ENCODE results near the gene SLC9A3.

SLC9A3 gene

DNA sequence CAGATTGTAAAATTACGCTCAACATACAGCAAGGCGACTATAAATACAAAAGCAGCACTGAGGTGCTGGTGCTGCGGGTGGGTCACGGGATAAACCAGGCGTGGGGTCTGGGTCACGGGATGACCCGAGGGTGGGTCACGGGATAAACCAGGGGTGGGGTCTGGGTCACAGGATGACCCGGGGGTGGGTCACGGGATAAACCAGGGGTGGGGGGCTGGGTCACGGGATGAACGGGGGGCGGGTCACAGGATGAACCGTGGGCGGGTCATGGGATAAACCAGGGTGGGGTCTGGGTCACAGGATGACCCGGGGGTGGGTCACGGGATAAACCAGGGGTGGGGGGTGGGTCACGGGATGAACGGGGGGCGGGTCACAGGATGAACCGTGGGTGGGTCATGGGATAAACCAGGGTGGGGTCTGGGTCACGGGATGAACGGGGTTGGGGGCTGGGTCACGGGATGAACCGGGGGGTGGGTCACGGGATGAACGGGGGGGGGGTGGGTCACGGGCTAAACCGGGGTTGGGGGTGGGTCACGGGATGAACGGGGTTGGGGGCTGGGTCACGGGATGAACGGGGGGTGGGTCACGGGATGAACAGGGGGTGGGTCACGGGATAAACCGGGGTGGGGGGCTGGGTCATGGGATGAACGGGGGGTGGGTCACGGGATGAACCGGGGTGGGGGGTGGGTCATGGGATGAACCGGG lies 30.2 kb upstream of the SLC9A3 start:
- DNase-seq, result no peak

DNA sequence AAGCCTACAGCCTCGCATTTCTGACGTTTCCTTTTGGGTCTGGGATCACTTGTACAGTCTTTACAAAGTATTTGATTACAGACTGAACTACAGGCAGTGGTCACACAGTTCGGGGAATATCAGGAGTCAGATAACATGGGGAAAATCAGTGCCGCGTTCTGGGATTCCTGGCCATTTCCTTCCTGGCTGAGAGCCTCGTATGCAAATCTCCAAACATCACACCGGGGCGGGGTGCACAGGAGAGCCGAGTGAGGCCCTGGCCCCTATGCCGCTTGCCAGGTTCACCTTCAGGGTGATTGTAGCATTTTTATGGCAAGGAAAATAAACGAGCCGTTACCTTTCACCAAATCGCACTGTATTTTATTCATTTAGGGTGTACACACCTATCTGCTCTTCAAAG lies 29.6 kb upstream of the SLC9A3 start:
- DNase-seq, result no peak

DNA sequence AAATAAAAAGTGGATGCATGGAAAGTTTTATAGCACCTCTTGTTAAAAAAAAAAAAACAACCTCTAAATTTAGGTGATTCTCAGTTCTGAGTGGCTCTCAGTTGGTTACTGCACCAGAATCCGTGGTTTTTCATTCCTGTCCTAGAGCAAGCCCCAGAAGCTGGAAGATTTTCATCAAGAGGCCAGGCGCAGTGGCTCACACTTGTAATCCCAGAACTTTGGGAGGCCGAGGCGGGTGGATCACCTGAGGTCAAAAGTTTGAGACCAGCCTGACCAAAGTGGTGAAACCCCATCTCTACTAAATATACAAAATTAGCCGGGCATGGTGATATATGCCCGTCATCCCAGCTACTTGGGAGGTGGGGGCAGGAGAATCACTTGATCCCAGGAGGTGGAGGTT lies 27.2 kb upstream of the SLC9A3 start:
- DNase-seq, result no peak

DNA sequence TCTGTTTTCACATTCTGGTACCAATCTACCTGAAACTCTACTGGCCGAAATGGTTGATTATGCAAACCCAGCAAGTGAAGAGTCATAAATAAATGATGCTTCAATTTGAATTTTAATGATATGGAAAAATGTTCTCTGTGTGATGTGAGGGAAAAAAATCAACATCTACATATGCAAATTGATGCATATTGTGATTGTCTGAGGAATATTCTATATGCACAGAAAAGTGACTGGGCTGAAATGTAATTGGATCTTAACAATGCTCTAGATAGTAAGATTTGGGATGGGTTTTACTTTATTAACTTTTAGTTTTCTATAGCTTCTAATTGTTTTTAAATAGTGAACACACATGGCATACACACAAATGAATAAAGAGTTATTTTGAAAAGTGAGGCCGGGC lies 25.0 kb upstream of the SLC9A3 start:
- no peak for DNase-seq

DNA sequence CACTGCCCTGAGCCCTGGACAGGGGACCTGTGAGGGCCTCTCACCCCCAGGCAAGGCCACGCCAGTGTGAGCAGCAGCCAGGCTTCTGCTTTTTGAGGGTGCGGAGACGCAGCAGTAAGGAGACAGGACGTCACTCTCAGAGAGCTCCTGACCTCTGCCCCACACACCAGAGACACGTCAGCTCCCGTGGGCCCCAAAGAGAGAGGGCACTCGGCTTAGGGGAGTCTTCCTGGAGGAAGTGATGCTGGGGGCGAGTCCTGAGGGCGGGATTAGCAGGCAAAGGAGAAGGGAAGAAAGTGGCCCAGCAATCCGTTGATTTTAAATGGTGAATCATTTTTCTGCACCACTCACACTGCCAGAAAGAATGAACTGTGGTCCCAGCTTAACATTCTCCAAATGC lies 24.0 kb upstream of the SLC9A3 start:
- DNase-seq, result no peak

DNA sequence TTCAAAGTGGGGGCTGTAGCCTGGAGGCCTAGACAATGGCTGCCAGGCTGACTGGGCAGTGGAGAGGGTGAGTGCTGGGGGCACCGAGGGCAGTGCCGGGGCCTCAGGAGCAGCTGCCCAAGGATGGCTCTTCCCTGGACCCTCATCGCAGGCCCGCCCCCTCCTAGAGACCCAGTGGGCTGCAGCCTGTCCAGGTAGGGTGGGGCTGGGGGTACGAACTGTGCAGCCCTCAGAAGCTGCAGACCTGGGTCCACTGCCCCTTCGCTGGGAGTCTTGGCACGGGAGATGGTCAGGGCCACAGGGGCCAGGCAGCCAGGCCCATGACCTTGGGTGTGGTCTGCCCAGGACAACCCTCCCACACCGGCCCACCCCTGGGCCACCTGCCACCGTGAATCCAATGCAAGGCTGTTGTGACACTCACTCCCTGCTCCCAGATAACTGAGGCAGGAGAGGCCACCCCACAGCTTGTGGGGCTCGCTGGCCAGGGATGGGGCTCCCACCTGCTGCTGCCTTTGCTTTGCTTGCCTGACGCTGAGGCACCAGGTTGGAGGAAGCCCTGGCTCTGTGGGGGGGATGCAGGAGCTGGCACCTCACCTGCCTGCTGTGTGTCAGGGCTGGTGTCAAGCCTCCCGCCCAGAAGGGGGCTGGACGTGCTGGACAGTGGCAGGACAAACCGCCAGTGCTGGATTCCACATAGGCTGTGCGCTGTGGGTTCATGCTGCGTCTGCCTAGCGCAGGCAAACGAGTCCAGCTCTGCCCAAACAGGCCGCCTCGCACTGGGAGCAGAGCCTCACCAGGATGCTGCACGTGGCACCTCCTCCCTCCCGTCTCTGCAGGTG lies 23.1 kb upstream of the SLC9A3 start:
- no peak for DNase-seq

DNA sequence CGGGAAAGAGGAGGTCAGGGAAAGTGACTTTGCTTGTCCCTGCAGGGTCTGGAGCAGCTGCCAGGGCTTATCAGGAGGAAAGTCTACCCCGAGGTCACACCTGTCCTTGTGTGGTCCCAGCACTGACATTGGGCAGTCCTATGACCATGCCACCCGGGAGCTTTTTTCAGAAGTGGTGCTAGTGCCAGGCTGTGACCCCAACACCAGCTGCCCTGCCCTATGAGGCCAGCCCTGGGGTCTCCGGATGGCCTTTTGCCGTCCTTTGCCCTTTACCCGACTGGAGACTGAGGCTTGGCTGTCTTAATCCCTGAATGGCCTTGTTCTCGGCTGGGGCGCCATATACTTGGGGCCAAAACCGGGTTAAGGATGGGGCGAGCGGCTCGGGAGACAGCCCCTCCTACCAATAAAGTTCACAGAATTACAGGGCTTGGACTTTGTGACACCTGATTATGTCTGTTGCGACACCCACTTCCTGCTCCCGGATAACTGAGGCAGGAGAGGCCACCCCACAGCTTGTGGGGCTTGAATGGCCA lies 22.2 kb upstream of the SLC9A3 start:
- no peak for DNase-seq

DNA sequence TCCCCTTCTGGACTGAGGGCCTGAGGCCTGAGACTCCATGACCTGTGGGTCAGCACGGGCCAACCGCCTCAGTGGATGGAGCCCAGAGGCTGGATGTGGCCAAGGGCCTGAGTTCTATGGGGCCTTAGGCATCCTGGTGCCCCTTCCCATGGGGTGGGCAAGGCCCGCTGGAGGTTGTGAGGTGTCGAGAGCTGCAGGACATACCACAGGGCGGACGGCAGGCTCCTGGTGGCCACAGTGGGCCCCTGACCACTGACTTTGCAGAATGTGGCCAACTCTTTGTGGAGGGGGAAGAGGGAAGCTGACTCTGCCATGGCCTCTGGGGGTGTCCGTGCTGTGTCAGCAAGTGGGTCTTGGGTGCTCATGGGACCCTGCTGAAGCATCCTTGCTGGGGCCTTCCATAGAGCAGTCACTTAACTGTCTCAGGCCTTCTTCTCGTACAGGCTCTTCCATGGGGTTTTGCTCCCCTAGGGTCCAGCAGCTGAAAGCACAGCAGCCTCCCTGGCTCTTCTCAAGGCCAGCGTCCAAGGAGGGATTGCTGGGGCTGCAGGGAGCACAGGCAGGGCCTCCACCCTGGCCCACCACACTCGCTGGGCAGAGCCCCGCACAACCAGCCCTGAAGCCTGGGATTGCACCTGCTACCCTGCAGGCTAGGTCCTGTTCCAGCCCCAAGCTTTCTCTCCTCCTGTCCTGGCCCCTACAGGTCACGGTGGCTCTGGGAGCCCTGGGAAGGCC lies 21.6 kb upstream of the SLC9A3 start:
- no peak for DNase-seq

DNA sequence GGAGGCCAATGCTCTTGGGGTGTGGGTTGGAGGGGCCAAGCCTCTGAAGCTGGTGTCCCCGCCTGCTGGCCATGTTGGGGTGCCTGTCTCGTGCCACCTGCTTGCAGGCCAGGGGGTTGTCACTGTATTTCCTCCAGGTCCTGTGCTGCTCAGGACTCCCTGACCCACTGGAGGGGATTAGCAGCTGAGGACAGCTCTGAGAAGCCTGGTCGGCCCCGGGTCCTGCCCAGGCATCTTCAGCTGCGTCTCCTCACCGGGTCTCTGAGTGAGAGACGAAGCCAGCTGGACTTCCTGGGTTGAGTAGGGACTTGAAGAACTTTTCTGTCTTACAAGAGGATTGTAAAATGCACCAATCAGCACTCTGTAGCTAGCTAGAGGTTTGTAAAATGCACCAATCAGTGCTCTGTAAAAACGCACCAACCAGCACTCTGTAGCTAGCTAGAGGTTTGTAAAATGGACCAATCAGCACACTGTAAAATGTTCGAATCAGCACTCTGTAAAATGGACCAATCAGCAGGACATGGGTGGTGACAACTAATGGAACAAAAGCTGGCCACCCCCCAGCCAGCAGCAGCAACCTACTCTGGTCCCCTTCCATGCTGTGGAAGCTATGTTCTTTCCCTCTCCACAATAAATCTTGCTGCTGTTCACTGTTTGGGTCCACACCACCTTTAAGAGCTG lies 20.6 kb upstream of the SLC9A3 start:
- DNase-seq, result no peak

DNA sequence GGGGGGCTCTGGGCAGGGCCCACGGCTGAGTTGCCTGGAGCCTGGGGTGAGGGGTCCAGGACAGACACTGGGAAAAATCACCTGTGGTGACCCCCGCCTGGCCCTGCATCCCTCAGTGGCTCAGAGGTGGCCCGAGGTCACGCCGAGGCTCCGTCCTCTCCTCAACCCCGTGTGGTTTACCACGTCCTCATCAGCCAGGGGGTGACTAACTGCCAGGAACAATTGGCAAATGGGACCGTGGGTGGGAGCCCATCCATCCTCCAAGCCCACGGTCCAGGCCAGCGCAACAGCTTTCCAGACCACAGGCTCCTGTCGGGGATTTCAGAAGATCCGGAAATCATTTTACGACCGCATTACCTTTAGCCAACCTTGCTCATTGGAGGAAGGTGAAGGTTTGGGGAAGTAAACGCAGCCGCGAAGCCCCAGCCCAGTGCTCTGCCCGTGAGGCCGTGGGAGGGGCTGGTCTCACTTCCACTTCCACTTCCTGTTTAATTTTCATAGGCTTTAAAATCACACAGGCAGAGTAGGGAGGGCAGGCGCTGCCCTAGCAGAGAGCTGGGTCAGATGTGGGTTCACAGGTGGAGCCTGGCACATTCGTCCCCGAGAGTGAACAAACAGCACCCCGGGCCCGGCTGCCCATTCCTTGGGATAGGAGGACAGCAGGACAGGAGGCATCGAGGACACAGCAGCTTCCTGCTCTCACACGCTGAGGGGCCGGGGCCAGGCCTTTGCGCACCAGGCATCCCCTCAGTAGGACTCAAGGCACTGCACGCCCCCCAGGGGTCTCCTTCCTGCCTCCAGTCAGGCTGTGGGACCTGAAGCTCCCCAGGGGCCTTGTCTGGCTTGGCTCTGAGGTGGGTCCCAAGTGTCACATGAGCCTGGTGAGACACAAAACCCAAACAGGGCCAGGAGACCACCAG lies 19.8 kb upstream of the SLC9A3 start:
- DNase-seq, result peak; percentile 51

DNA sequence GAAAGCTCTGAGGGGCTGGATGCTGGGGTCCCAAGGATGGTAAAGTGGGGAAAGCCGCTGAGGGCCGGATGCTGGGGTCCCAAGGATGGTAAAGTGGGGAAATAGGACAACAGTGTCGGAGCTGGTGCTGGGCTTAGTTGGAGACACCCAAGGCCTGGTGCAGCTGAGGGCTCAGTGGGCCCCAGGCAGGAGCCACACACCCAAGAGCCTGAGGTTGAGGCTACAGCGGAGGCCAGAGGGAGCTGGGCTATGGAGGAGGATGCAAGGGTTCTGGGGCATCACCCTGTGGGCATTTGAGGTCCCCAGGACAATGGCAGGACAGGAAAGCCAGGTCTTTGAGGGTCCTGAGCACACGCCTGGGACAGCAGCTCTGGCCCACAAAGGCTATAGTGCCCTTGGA lies 19.1 kb upstream of the SLC9A3 start:
- DNase-seq, result no peak

DNA sequence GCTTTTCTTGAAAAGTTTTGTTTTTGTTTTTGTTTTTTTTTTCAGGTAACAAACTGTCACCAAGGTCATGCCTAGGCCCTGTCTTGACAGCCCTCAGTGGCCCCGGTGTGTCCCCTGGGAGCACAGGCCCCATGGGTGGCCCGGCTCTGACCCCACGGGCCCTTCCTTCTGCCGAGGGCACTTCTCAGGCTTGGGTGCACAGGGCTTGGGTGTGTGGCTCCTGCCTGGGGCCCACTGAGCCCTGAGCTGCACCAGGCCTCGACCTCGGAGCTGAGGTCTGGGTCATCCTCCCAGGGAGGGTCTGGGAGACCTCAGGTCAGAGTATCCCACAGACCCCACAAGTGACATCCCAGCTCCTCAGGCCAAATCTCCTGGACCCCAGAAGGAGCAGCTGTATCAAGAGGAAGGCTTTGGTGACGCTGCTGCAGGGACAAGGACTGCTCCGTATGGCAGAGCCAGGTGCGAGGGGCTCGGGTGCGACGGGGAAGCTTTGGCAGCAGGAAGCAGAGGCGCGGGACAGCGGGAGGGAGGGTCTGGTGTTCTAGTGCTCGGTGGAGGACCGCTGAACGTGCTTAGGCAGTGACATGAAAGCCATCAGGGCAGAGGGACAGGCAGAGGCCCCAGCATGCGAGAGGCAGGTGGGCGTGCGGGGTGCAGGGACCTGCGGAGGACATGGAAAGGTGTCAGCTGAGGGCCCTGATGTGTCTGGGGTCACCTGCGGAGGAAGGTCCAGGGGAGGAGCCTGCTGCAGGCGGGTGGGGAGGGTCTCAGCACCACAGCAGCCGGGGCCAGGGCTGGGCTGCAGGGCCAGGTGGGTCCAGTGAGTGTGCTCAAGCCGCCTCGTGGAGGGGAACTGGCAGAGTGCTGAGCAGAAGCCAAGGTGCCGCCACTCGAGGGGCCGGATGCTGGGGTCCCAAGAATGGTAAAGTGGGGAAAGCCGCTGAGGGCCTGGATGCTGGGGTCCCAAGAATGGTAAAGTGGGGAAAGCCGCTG lies 18.4 kb upstream of the SLC9A3 start:
- DNase-seq, result no peak

DNA sequence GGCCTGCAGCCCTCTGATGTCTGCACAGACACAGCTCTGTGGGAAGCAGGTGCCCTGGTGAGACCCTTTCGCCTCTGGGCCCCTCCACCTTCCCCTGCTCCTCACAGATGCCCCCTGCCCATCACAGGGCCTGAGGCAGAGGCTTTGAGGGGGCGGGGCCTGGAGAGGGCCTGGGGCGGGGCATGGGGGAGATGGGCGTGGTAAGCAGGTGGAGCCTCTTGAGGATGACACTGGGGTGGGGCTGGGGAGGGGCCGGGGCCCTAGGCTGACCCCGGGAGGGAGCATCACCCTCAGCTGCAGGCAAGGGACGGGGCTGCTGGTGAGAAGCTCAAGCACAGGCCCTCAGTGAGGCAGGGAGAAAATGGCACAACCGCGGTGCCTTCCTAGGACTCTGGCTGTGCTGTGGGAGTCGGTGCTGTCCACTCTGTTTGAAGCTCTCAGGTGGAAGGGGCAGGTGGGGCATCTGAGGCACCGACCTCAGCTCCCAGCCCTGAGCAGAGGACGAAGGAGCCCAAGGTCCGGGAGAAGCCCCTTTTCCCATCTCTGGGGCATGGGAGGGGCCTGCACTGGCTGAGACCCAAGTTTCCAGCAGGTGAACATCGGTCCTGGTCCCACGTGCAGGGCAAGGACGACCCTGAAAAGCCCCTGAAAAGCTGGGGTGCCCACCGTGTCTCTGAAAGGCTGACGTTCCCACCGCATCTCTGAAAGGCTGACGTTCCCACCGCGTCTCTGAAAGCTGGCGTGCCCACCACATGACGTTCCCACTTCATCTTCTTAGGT lies 17.5 kb upstream of the SLC9A3 start:
- no peak for DNase-seq

DNA sequence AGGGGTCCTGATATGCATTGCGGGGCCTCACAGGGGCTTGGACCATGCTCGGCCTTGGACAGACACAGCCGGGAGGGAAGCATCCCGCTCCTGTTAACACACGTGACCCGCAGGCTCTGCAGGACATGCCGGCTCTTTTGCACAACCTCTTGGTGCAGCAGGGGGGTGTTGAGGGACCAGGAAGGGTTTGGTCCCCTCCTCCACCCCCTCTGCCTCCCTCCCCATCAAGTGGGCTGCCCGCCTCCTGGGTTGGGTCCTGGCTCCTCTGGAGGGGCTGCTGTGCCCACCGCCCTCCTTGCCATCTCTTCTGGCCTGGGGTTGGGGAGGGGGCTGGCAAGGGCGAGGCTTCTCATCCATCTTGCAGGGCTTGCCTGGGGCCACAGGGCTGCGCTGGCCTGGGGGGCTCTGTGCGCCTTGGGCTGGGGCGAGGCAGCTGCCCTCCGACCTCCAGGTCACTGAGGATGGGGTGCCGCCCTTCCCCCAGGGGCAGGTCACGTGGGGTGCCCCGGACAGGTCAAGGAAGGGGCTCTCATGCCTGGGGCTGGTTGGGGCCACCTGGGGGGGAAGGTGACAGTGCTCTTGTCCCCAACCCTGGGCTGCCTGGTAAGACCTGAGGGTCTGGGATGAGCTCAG lies 16.8 kb upstream of the SLC9A3 start:
- DNase-seq, result no peak

DNA sequence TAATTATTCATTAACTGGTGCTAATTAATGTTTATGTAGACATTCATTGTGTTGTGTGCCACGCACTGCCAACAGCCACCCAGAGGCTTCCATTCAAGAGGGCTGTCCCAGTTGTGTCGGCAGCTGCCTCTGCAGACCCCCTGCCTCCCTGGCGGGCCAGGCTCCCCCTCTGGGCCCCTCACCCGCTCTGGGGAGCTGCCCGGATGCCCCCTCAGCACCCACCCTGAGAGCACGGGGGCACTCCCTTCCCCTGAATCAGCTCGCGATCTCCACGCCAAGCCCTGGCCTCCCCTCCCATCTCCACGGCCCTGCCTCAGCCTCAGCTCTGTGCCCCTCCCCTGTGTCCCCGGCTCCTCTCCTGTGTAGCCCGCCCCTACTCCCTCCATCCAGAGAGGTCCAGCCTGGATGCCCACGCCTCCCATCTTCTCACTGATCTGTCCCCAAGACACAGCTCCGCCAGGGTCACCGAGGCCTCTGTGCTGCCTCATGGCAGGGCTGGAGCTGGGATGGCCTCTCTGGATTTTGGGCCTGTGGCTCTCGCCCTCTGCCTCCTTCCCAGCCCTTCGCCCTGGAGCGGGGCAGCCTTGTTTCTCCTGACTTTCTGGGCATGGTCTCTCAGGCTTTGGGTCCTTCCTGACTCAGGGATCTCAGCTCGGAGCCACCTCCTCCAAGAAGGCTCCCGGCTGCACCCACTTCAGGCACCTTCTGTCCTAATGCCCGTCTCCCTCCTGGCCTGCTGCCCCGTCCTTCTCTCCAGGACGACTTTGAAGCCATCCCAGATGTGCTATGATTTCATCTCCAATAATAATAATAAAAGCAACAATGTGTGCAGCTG lies 16.0 kb upstream of the SLC9A3 start:
- DNase-seq, result no peak

DNA sequence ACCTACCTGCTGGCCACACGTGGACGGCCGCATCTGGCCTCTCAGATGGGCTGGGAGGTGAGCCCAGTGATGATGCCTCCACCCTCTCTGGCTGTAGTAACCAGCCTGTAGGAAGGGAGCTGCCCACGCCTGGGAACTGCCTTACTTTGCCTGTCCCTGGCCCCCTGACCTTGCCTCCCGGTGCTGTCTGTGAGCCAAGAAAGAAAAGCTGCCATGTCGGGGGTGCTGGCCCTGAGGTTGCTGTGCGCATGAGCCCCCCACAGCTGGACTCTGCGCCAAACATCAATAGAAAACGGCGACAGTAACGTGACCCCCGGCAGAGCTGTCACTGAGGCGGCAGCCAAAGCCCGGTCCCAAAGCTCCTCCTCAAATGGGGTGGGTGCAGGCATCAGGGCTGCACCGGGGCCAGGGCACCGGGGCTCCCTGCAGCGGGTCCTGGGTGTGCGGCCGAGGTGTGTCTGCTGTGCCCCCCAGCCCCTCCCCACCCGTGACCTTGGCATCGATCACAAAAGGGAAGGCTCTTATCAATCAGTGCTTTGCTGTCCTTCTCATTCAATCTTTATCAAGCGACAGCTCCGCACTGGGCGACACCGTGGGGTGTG lies 15.3 kb upstream of the SLC9A3 start:
- no peak for DNase-seq

DNA sequence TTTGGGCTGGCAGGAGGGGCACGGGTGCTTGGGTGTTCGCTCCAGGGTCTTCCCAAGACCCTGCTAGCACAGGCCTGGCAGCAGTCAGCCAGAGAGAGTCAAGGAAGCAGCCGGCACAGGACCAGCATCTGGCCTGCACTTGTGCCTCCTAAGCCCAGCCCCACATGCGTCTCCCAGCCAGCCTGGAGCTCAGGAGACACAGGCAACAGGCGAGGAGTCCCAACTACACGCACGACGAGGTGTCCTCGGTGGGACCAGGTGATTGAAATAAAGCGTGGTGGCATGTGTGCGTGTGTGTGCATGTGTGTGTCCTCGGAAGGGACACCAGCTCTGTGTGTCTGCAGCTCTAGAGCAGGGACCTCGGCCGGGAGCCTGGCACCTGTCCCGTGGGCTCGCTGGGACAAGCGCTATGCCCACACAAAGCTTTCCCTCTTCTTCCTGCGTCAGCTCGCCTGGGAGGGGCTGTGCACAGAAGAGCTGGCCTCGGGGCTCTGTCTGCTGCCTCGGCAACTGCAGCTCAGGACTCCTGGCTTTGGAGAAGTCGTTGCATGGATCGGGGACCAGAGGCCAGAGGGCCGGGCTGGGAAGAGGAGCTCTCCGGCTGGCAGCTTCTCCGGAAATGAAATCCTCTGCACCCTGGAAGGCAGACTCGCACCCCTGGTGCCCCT lies 14.7 kb upstream of the SLC9A3 start:
- DNase-seq, result no peak

All from activated CD4-positive, alpha-beta T cell treated with anti-CD3 and anti-CD28 coated beads, Interleukin-10, Interleukin-2, amounts not matched to agents 100 ng/mL and 50 ng/mL, durations not matched to agents 16 hours and 8 hours (primary cell).